SU-DHL-6 (cell line): Measurements from ENCODE around the gene ABHD1.

Experiments
- H2AFZ ChIP-seq: fragments of 200-600 bp; sonication (generic); 2 replicates; pipeline ENCODE4 v1.6.1; 2014; ENCODE audit warnings: low read depth, mild to moderate bottlenecking, moderate library complexity, mixed read lengths, antibody characterized with exemption, low read length; ENCODE audit not compliant: severe bottlenecking
- H3F3A ChIP-seq: fragments of 200-600 bp; shearing (Covaris generic); 2 replicates; pipeline ENCODE4 v1.6.0; 2016; ENCODE audit warnings: antibody characterized with exemption, mild to moderate bottlenecking; ENCODE audit not compliant: insufficient read depth
- H3K27ac ChIP-seq: fragments of 200-600 bp; sonication (generic); 2 replicates; pipeline ENCODE4 v1.5.1; 2016; ENCODE audit warnings: low read depth, mild to moderate bottlenecking, low read length, moderate library complexity, mixed read lengths
- H3K27me3 ChIP-seq: fragments of 200-600 bp; sonication (generic), shearing (Covaris generic); 2 replicates; pipeline ENCODE4 v1.6.0; 2014; ENCODE audit warnings: mild to moderate bottlenecking, low read length
- H3K36me3 ChIP-seq: fragments of 200-600 bp; sonication (generic); 2 replicates; pipeline ENCODE4 v1.6.1; 2014; ENCODE audit warnings: mild to moderate bottlenecking, low read length, mixed read lengths
- H3K4me2 ChIP-seq: fragments of 300-600, 200-600 bp; shearing (Covaris generic), sonication (generic); 2 replicates; pipeline ENCODE4 v1.6.0; 2014; ENCODE audit warnings: low read length, low read depth, mild to moderate bottlenecking; ENCODE audit not compliant: poor library complexity, severe bottlenecking
- H3K4me3 ChIP-seq: fragments of 200-600 bp; sonication (generic); 2 replicates; pipeline ENCODE4 v1.5.1; 2014; ENCODE audit warnings: antibody characterized with exemption, low read length, mild to moderate bottlenecking, mixed read lengths; ENCODE audit not compliant: insufficient read depth, poor library complexity, severe bottlenecking
- H3K79me2 ChIP-seq: fragments of 200-600 bp; sonication (generic); 2 replicates; pipeline ENCODE4 v1.6.1; 2014; ENCODE audit warnings: mild to moderate bottlenecking, low read length, moderate library complexity; ENCODE audit not compliant: insufficient read depth
- H3K9ac ChIP-seq: fragments of 200-600 bp; sonication (generic); 2 replicates; pipeline ENCODE4 v1.7.0; 2014; ENCODE audit warnings: mild to moderate bottlenecking, low read length
- H3K9me2 ChIP-seq: fragments of 200-600 bp; sonication (generic); replicated peaks from 2 replicates; pipeline ENCODE4 v1.6.1; 2014; ENCODE audit warnings: low read length; ENCODE audit not compliant: insufficient read depth
- H3K9me3 ChIP-seq: fragments of 200-600 bp; sonication (generic); 2 replicates; pipeline ENCODE4 v1.6.1; 2014; ENCODE audit warnings: low read length, mixed read lengths; ENCODE audit not compliant: insufficient read depth
- H4K20me1 ChIP-seq: fragments of 200-600 bp; sonication (generic); 2 replicates; pipeline ENCODE4 v1.6.1; 2014; ENCODE audit warnings: low read depth, mild to moderate bottlenecking, antibody characterized with exemption, low read length, moderate library complexity, mixed read lengths
- CTCF ChIP-seq: fragments of 200-600 bp; sonication (generic); IDR thresholded peaks from one replicate; pipeline ENCODE4 v1.5.1; 2017; ENCODE audit warnings: antibody characterized with exemption, mild to moderate bottlenecking, low read length, moderate library complexity; ENCODE audit not compliant: insufficient read depth, poor library complexity, severe bottlenecking
- EZH2phosphoT487 ChIP-seq: fragments of 200-600 bp; sonication (generic), shearing (Covaris generic); conservative IDR thresholded peaks from 2 replicates; pipeline ENCODE4 v1.6.1; 2018; ENCODE audit warnings: mild to moderate bottlenecking, antibody characterized with exemption, low read length, moderate library complexity, mixed read lengths

The ABHD1 gene

DNA sequence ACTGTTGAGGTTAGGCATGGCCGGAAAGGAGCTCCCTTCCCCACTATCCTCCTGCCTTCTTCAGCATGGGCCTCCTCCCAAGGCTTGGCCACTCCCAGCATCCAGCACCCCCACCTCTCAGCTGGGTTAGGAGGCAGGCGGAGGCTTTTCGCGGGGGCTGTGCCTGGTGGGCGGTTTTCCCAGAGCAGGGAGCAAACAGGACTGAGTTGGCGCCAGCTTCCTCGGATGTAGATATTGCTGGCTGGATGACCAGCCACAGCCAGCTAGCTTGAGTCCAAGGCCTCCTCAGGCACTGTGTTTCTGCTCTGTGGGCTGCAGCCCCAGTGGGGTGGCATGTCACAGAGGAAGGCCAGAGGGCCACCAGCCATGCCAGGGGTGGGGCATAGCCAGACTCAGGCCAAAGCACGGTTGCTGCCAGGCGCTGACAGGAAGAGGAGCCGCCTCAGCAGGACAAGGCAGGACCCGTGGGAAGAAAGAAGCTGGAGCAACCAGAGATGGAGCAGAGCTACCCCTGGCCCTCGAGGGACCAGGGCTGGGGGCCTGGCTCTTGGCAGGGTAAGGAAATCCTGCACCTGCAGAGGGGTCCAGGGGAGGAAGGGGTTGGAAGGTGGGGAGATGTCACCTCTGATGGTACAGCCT, 25.3 kb downstream of the ABHD1 start, which contains the start of gene TCF23:
Gene TCF23, plus strand, starts transcription at position 204 of the 639 bp plus-strand sequence. Its CDS starts 130 bp downstream, at position 334.
- H3F3A ChIP-seq, result no peaks in the 10 kb centered on the region

DNA sequence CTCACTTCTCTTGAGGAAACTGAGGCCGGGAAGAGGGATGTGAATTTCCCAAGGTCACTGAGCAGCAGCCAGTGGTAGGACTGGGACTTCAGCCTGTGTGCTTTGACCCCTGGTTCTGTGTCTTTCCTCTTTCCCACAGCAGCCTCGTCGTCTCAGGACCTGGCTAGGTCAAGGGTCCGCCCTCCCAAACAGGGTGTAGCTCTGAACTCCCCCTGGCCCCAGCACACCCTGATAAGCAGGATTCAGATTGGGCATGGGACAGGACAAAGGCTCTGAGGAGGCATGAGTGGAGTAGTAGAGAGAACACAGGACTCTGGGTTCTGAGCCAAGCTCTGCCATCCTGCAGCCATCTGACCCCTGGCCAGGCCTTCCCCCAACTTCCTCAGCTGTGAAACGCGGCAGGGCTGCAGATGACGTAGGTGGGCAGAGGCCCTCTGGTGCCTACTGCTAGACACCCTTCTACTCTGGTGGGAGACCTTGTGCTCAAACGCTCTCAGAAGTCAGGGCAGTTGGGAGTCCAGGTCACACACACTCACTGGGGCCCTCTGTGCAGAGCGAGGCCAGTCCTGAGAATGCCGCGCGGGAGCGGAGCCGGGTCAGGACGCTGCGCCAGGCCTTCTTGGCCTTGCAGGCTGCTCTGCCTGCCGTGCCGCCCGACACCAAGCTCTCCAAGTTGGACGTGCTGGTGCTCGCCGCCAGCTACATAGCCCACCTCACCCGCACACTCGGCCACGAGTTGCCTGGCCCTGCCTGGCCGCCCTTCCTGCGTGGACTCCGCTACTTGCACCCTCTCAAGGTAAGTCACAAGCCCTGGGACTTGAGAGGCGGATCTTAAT, 26.2 kb downstream of the ABHD1 start:
- Histone ChIP-seq H3K9me2 (no peaks in the 10 kb centered on the region), H2AFZ (no peak overlapping the region)
- TF ChIP-seq EZH2phosphoT487 (no peak), CTCF (no peak)

More for the DNA sequence above, 25.3 kb downstream of the ABHD1 start, which contains the start of gene TCF23:
- Histone ChIP-seq H3K9me3 (no peaks in the 10 kb centered on the region), H2AFZ (no peak within 1 kb of the TSS), H3K36me3 (no peaks in the 10 kb centered on the region), H3K9me2 (no peaks in the 10 kb centered on the region), H3K9ac (no peak within 1 kb of the TSS), H3K4me2 (no peak within 1 kb of the TSS), H3K27me3 (no peaks in the 10 kb centered on the region), H3K27ac (no peak within 1 kb of the TSS), H3K4me3 (no peak within 1 kb of the TSS), H3K79me2 (no peaks in the 10 kb centered on the region), H4K20me1 (no peaks in the 10 kb centered on the region)
- no peak for TF ChIP-seq CTCF
- TF ChIP-seq EZH2phosphoT487, result no peak

GRCh38 chr2:27150639-27151230, 27.1 kb downstream of the ABHD1 start:
- Histone ChIP-seq H3F3A (no peaks in the 10 kb centered on the region), H2AFZ (no peak overlapping the region), H3K9me2 (no peaks in the 10 kb centered on the region)

More for the DNA sequence above, 26.2 kb downstream of the ABHD1 start:
- Histone ChIP-seq H3K27me3 (no peaks in the 10 kb centered on the region), H3K9me3 (no peaks in the 10 kb centered on the region), H3K9ac (no peak overlapping the region), H4K20me1 (no peaks in the 10 kb centered on the region), H3K79me2 (no peaks in the 10 kb centered on the region), H3K4me2 (no peak overlapping the region), H3F3A (no peaks in the 10 kb centered on the region), H3K27ac (no peak overlapping the region), H3K36me3 (no peaks in the 10 kb centered on the region), H3K4me3 (no peak overlapping the region)

More at GRCh38 chr2:27150639-27151230, 27.1 kb downstream of the ABHD1 start:
- no peaks in the 10 kb centered on the region for H4K20me1 ChIP-seq
- H3K4me3 ChIP-seq, result no peak overlapping the region
- H3K4me2 ChIP-seq, result no peak overlapping the region
- no peaks in the 10 kb centered on the region for H3K9me3 ChIP-seq
- no peak for TF ChIP-seq EZH2phosphoT487
- no peak for TF ChIP-seq CTCF
- no peak overlapping the region for H3K27ac ChIP-seq
- H3K27me3 ChIP-seq, result no peaks in the 10 kb centered on the region
- no peaks in the 10 kb centered on the region for H3K79me2 ChIP-seq
- no peak overlapping the region for H3K9ac ChIP-seq
- no peaks in the 10 kb centered on the region for H3K36me3 ChIP-seq
